Activated naive CD4-positive, alpha-beta T cell treated with anti-CD3 and anti-CD28 coated beads, Interleukin-2, amount 50 U/mL, for 16 hours (primary cell): ENCODE measurements around the gene KLHDC4.

ENCODE experiments used
- DNase-seq: peaks from one replicate; pipeline ENCODE4 v3.0.0-alpha.2; 2020

Gene KLHDC4

DNA sequence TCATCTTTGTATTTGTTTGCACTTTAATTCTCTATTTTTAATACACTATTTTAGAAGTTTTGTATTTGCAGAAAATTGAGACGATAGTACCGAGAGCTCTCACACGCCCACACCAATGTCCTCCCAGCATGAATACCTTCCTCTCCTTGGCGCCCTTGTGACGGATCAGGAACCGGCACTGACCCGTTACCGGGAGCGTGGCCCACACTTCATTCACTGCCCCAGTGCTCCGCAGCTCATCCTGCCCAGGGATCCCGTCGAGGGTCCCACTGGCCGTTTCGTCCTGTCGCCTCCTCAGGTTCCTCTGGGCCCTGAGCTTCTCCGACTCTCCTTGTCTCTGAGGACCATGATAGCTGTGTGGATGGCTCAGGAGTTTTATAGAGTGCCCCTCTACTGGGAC lies 50.6 kb downstream of the KLHDC4 start:
- no peak for DNase-seq

DNA sequence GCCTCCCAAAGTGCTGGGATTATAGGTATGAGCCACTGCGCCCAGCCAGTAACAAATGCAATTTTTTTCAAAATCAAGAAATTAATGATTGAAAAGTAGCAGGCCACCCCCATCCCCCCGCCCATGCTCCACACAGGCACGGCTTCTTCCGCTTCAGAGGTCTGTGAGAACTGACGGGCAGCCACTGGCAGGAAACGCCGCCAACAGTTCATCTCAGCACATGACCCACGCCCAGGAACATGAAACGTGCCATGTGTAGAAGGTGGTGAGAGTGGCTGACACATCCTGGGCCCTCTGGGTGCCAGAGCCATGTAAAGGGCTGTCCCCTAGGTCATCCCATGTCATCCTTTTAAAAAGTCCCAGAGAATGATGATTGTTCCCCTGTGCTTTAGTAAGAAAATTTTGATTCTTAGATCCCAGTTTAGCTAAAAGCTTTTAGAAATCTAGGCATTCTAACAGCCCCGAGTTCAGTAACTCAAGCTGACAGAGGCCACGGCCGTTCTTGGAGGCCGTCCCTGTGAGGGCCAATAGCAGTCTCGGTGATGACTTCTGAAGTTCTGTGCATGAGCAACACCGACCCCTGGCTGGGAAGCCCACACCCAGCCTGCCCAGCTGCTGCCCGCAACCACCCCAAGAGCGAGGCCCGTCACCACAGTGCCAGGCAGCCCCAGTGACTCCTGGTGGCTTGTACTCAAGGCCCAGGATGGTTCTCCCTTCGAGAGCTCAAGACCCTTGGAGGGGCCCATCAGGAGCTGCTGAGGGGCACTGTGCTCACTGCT lies 52.1 kb downstream of the KLHDC4 start:
- peak; percentile 56 for DNase-seq

DNA sequence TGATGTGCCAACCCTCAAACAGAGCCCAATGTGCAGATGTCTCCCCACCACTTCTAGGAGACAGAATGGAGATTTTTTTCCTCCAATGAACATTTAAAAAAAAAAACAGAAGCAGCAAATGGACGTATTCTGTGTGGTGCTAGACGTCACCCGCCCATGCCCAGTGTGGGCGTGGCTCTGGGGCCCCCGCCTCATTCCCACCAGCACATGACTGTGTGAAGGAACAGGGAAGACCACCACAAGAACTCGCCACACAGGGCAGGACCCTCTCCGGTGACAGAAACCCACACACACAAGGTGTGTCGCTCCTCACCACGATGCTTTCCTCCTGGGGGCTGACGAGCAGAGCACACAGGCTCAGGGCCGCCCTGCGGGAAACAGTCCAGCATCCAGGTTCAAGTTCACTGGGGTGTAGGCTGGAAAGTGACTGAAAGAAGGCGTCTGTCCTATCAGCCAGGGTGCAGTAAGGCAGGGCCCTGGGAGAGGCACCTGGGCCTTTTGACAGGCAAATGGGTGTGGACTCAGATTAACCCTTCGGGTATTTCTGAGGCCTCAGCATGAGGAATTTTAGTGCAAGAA lies 53.5 kb downstream of the KLHDC4 start:
- no peak for DNase-seq

DNA sequence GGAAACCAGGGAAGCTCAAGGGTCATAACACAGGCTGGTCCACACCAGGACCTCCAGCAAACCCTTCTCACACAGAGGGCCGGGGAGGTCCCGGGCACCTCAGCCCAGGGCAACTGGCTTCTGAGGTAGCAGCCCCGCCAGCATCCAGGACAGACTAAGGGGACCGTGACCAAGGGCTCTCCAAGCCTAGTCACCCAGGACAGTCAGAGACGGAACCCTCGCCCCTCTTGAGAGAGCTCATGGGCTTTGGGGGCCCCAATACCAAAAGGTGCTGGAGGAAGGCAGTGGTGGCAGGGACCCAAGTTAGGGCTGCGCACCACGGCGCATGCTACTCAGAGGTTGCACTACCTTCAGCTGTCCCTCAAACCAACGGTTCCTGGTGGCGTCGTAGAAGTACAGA lies 54.9 kb downstream of the KLHDC4 start:
- DNase-seq: no peak

DNA sequence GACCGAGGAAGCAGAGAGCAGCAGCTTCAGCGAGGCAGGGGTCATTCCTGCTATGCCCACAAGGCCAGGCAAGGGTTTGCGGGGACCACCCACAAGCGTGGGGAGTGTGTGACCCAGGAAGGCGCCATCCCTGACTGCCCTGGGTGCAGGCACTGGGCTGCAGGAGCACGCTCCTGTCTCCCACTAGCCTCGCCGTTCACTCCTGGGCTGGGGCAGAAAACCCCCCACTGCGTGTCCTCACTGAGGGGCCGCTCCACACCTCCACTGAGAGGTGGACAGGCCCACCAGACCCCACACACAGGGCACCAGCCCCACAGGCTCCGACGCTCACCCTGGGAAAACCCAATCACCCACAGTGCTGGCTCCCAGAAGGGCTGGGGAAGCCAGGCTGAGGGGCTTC lies 56.1 kb downstream of the KLHDC4 start:
- no peak for DNase-seq

DNA sequence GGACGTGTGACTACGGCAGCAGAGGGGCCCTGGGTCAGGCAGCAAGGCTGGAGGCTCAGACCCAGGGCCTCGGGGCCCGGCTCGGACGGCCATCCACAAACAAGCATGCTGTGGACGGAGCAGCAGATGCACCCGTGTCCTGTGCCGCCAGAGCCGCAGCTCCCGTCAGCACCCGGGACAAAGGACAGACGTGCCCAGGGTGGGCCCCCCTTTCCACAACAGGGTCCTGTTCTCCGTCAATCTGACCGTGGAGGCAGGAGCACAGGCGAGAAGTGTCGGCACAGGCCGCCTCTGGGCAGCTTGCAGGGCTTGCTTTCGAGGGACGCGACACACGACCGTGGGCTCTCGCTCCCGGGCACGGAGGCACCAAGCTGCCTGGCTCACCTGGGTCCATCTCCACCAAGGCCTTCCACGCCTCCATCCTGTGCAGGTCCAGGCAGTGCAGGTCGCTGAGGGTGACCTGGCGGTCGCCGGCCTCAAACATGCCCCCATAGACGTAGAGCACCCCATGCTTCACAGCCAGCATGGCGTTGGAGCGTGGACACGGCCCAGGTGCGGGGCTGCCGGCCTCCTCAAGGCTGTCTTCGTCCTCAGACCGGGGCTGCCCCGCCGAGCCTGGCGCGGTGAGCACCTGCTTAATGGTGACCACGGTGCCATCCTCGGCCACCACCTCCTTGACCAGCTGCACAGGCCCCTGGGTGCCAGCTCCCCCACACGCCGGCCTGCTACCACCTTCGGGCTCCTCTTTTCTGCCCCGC lies 56.7 kb downstream of the KLHDC4 start:
- no peak for DNase-seq

DNA sequence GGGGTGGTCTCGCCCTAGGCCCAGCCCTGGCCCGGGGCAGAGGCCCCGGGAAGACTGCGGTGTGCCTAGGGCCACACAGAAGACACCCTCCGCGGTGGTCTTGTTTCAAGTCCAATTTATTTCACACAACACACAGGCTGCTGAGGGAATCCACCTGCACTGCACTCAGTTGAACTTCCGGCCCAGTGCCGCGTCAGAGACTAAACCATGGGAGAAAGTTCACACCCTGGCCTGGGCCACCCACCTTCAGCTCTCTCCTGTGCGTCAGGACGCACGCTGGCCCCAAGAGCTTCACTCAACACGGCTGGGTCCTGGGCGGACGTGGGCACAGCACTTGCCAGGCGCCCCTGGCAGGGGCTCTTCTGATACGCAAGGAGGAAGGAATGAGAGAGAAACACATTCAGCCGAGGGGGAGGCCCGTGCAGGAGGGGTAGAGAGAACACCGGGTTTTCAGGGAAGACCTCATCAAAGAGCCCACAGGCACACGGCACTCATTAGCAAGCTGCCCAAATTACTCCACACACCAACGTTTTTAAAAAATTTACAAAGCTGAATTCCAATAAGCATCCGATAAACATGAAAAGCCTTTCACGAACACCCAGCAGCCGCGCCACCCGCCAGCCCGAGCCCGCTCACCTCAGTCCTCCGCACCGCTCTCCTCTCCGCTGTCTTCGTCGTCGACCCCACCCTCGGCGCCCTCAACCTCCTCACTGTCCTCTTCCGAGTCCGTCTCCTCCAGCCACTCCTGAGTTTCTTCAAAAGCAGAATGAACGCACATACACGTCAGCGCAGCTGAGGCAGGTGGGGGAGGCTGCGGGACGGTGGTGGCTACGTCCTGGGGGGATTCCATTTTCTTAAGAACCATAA lies 57.8 kb downstream of the KLHDC4 start:
- DNase-seq: no peak

DNA sequence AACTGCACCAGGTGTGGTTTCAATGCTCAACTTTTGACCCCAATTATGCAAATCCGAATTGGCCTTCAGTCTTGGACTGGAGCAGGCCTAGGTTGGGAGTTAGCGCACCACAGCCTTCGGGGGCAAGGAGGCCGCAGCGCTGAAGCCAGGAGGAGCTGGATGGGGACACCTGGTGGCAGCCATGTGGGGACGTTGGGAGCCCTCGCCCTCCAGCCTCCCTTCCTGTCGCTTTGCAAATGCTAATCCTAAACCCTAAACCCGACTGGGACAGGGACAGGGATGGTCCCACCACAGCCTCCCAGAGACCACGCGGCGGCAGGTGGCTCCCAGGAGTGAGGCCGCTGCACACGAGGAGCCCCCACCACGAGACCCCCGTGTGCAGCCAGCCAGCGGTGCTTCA lies 58.7 kb downstream of the KLHDC4 start:
- no peak for DNase-seq

DNA sequence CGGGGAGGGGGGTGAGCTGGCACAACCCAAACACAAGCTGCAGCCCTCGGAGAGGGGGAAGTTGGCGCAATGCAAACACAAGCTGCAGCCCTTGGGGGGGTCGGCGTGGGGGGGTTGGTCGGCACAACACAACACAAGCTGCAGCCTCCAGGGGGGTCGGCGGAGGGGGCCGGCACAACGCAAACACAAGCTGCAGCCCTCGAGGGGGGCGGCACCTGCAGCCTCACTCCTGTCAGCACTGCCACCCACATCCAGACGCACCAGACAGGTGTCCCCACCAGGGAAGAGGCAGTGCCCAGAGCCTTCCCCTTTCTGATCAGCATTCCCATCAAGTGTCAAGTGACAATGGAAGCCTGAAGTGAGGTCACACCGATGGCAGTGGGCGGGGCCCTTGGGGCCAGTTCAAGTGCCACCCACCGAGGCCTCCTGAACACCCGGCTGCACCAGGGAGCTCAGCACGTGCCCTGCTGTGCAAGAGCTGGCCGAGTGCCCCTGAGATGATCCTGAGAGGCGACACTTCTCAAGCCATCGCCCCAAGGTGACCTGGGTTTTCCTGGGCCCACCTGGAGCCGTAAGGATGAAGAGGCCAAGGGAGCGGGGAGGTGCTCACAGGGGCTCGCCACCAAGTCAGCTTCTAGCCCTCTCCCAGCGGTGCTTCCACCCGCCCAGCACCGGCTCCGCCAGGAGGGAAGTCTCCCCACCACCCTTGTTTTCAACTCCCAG lies 59.3 kb downstream of the KLHDC4 start:
- DNase-seq: no peak

DNA sequence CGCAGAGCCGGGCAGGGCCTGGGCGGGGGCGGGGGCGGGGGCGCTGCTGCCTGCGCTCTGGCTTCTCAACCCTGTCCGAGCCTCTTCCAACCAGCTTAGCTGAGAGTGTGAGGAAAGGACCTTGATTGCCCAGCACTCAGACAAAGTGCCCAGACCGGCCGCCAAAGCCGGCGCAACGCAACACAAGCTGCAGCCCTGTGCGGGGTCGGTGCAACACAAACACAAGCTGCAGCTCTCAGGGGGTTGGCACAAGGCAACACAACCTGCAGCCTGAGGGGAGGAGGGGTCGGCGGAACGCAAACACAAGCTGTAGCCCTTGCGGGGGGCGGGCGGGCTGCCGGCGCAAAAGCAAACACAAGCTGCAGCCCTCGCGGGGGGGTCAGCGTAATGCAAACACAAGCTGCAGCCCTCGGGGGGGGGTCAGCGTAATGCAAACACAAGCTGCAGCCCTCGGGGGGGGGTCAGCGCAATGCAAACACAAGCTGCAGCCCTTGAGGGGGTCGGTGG lies 60.0 kb downstream of the KLHDC4 start:
- DNase-seq: no peak

DNA sequence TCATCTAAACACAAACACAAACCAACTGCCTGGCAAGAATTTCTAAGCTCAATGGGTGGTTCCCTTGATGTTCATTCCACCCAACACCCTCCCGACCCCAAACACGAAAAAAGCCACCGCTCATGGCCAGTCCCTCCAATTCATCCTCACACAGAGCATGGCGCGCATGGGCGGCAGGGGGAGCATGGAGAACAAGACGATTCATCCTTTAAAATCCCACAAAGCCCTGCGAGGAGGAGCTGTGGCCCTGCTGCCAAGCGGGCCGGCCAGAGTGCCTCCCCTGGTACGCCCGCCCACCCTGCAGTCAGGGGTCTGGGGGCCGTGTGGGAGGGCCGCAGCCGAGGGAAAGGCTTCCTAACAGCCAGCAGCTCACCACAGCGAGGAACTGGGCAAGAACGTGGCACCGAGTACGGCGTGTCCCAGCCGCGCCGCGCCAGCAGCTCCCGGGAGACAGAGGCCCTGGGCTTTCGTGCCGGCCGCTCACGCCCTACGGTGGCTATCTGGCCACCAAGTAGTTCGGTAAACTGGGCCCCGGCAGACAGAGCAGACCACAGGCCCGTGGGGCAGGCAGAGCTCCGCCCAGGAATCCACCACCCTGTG lies 60.9 kb downstream of the KLHDC4 start:
- DNase-seq: no peak

DNA sequence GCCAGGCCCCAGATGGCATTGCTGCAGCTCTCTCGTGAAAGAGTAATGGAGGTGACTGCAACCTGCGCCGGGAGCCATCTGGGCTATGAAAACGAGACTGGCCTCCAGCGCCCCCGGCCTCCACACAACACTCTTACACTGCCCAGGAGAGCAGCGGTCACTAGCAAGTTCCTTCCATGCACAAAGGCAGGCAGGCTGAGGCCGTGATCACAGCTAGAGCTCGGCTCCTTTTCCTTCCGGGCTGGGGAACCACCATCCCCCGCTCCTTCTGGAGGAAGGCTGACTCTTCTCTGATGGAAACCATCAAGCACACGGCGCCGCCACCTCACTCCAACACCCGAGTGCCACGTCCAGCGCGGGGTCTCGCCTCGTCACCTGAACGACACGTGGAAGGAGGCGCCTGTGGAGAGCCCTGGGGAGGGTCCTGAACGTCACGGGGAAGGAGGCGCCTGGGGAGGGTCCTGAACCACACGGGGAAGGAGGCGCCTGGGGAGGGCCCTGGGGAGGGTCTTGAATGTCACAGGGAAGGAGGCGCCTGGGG lies 61.9 kb downstream of the KLHDC4 start:
- no peak for DNase-seq

DNA sequence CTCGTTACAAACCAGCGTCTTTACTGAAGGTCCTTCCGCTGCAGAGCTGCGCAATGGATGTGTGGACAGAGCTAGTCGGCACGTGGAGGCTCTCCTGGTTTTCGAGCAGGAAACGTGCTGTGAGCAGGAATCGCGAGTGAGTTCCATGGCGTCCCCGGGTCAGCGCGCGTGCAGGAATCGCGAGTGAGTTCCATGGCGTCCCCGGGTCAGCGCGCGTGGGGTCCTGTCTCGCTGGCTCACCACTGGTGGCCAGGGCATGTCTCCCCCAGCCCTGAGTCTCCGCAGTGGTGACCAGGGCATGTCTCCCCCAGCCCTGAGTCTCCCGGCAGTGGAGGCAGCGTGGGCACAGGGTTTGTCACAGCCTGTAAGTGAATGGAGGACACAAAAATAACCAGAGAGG lies 62.7 kb downstream of the KLHDC4 start:
- no peak for DNase-seq

DNA sequence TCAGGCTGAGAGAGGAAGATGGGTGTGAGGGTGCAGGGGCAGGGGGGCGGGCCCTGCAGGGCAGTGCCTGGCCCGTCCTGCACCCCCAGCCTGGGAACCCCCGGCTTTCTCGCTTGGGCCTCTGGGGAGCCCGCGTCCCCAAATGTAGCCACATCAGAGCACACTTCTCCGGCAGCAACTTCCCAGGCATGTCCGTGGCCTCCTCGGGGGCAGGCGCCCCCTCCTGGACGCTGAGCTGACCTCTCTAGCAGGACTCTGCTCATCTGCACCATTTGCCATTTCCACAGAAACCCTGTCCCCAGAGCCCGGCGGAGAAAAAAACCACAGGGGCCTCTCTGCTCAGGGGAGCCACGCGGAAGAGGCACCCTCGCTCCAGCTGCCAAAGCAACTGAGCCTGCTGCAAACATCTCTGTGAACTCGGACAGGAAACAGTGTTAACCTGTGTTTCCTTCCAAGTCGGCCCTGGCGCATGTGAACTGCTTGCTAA lies 63.4 kb downstream of the KLHDC4 start:
- DNase-seq: peak; percentile 31

DNA sequence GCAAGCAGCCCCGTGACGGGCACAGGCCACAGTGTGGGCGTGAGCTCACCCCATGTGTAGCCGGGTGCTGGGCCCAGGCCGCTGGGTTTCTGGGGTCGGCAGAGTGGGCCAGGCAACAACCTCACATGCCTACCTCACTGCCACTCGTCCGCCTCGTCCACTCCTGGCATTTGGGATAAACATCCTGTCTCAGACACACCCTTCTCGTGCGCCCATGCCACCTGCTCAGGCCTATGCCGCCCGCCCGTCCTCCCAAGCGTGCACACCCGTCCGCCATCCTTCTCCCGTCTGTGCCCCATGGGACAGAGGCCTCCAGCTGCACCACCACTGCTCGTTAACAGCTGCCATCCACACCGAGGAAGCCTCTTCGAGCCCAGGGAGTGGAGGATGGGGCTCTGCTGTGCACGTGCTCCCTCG lies 64.3 kb downstream of the KLHDC4 start:
- DNase-seq: no peak

DNA sequence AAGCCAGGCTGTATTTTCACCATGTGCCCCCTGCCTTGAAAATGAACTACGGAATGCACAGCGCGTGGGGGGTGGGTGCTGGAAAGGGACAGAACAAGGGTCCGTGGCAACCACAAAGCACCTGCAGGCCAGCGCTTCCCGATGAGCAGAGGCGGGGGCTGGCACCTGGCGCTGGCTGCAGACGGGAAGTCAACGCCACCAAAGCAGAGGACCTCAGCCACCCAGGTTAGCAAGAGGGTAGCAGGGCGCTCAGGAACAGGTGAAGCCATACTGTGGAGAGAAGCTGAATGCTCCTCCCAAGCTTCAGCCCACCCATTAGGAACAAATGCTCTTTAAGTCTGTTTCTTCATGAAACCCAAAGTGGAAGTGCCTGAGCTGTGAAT lies 64.7 kb downstream of the KLHDC4 start:
- no peak for DNase-seq

DNA sequence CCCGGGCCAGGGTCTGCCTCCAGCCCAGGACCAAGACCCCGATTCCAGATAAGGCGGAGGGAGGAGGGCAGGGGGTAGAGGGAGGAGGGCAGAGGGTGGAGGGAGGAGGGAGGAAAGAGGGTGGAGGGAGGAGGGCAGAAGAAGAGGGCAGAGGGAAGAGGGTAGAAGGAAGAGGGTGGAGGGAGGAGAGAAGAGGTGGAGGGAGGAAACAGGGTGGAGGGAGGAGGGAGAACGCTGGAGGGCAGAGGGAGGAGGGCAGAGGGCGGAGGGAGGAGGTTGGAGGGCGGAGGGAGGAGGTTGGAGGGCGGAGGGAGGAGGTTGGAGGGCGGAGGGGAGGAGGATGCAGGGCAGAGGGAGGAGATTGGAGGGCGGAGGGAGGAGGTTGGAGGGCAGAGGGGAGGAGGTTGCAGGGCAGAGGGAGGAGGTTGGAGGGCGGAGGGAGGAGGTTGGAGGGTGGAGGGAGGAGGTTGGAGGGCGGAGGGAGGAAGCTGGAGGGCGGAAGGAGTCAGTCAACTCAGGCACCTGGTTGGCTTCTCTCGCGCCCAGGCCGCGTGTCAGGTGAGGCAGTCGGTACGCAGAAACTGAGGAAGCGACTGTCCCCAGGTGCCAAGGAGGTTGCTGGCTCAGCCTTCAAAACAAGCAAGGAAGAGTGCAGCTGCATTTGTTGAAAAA lies 65.2 kb downstream of the KLHDC4 start:
- DNase-seq: no peak

DNA sequence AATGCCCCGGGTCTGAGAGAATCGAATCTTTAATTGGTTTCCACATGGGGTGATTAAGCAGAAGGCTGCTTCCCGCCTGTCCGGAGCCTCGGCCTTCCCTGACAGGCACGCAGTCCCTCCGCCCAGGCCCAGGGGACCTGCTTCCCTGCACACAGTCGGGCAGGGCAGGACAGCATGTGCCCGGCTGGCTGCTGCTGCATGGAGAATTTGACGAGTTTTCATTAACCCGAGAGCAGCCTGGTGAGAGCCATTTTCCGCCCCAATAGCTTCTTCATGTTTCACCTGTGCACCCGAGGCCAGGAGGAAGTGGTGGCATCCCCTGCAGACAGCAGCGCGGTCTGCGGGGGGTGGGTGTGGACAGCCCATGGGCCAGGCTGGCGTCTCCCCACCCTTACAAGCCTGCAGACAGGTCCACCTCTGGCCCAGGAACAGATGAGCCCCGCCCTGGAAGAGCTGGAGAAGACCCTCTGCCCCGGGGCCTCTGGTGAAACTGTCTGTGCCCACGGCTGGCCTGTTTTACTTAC lies 67.0 kb downstream of the KLHDC4 start:
- no peak for DNase-seq

DNA sequence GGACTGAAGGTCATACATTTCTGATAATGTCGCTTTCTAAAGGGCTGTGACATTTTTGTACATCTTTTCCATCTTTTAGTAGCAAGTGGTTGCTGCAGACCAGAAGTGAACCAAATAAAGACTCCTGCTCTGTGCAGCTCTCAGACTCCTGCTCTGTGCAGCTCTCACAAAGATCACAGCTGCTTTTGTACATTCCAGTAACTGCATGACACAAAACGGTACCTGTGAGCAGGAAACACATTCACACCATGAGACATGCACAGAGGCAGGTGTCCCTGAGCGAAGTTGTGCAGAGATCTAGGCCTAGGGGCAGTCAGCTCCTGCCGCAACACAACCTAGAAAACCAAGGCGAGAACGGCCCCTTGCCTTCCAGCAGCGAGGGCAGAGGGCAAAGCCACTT lies 67.5 kb downstream of the KLHDC4 start:
- no peak for DNase-seq

DNA sequence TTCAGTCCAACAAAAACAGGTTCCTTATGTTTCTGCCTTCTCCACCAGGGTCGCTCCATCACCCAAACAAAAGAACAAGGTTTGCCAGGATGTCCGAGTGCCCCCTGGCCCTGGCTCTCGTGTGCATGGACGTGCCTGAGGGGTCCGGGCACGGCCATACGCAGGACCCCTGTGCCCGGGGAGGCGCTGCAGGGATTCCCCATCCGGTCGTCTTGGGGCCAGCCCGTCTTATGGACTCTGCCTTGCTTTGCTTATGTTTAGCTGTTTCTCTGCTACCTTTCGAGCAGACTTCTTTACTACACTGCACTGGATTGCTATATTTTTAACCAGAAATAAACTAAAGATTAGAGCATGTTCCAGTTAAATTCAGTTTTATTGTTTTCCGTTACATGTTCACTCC lies 68.0 kb downstream of the KLHDC4 start:
- no peak for DNase-seq

DNA sequence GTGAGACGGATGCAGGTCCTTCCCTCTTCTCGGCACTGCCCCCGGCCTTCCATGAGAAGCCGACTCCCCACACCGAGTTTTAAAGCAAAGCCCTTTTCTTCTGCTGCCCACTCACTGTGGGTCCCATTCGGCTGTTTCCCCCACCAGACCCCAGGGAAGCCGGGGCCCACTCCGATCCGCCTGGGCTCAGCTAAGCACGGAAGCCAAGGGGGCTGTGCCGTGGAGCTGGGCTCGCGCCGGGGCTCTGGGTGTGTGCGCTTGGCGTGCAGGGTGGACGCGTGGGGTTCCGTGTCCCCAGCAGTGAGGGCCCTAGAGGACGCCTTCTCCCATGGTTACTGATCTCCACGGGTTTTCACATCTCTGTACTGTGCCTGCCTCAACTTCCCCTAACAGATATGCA lies 68.5 kb downstream of the KLHDC4 start:
- DNase-seq: no peak
